VCaP (cell line): ENCODE data around the gene LGR6.
"Not testable (repeated sequence)": the region's sequence is repeated elsewhere in the genome, so short reads cannot be mapped to it uniquely, and the experiment has no call there.

Experiments used
- H3K27ac ChIP-seq: fragments of 450-650 bp; 2 replicates; pipeline ENCODE4 v1.5.1; 2017
- CTCF ChIP-seq: fragments of 450-650 bp; conservative IDR thresholded peaks from 2 replicates; pipeline ENCODE4 v1.5.1; 2017; ENCODE audit warnings: mild to moderate bottlenecking, moderate library complexity

LGR6 gene

GRCh38 chr1:202165267-202165941, 28.2 kb upstream of the LGR6 start:
- H3K27ac ChIP-seq = no peak overlapping the region
- no peak for TF ChIP-seq CTCF

GRCh38 chr1:202165942-202166843, 27.4 kb upstream of the LGR6 start:
- TF ChIP-seq CTCF = no peak
- H3K27ac ChIP-seq = no peak overlapping the region

GRCh38 chr1:202167054-202167453, 26.5 kb upstream of the LGR6 start:
- not testable (repeated sequence) for H3K27ac ChIP-seq

- no peak for TF ChIP-seq CTCF
- no peak overlapping the region for H3K27ac ChIP-seq
These were observed 25.7 kb upstream of the LGR6 start for GRCh38 chr1:202167708-202168415.

- TF ChIP-seq CTCF = no peak
- no peak overlapping the region for H3K27ac ChIP-seq
These were observed 24.7 kb upstream of the LGR6 start for GRCh38 chr1:202168861-202169260.

- H3K27ac ChIP-seq = no peak overlapping the region
- no peak for TF ChIP-seq CTCF
These were observed 22.9 kb upstream of the LGR6 start for GRCh38 chr1:202170726-202171125.

- TF ChIP-seq CTCF = no peak
- no peak overlapping the region for H3K27ac ChIP-seq
These were observed 22.1 kb upstream of the LGR6 start for GRCh38 chr1:202171292-202172014.
